HG02943 (cell line): ENCODE data around the gene LIMS4.
"Not testable (repeated sequence)": the region's sequence is repeated elsewhere in the genome, so short reads cannot be mapped to it uniquely, and the experiment has no call there.

Experiments used
- ATAC-seq: cut with Tn5 transposase; IDR thresholded peaks from one replicate; pipeline ENCODE4 v1.9.1; 2021; ENCODE audit warnings: mild to moderate bottlenecking, low read depth, moderate library complexity; ENCODE audit not compliant: unreplicated experiment

LIMS4 gene

GRCh38 chr2:110455080-110455670 is 17.4 kb downstream of the LIMS4 start:
- ATAC-seq, result not testable (repeated sequence)

- ATAC-seq, result not testable (repeated sequence)
Measured at GRCh38 chr2:110450951-110451350, 21.7 kb downstream of the LIMS4 start.

- ATAC-seq, result not testable (repeated sequence)
Measured at GRCh38 chr2:110449127-110449947, 23.3 kb downstream of the LIMS4 start.

DNA sequence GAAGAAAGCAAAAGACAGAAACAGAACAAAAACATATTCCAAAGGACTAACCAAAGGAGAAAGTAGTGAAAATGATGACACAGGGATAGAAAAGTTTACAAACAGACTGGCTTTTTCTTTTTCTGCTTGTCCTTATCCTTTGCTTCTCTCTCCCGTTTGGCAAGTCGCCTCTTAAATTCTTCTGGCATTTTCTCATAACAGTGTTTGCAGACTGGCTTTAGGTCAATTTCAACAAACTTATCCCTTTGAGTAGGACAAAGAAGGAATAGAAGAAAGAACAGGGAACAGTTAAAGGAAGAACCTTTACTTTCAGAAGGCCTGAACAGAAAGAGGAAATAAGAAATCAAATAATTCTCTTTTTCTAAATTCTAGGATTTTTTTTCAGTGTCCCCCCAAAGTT is 26.0 kb downstream of the LIMS4 start:
- ATAC-seq, result not testable (repeated sequence)

GRCh38 chr2:110443305-110444005 is 29.2 kb downstream of the LIMS4 start:
- ATAC-seq, result not testable (repeated sequence)

DNA sequence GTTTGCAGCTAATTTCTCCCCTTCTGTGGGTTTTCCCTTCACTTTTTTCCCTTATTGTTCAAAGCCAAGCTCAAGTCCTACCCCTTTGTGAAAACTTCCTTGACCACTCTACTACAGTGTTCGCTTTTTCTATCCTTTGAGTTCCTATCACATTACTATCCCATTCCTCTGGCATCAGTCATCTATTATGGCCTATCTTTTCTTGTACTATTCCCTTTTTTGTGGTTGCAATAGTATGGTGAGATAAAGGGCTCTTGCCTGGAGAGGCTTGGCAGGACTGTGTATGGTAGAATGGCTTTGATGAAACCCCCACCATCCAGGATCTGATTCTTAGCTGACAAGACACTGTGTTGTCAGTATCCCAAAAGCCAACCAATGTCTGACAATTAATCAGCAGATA is 30.7 kb downstream of the LIMS4 start:
- not testable (repeated sequence) for ATAC-seq

DNA sequence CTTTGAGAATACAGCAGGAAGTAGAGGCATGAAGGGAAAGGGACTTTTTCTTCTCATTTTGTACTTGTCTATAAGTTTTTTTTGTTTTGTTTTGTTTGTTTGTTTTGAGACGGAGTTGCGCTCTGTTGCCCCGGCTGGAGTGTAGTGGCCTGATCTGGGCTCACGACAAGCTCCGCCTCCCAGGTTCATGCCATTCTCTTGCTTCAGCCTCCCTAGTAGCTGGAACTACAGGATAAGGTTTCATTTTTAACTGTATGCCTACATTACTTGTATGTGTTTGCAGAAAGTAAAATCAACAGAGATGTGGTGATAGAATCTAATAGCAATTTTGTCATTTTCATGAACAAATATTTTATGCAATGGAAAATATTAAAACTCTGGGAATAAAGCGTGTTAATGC is 38.1 kb downstream of the LIMS4 start:
- ATAC-seq, result not testable (repeated sequence)

DNA sequence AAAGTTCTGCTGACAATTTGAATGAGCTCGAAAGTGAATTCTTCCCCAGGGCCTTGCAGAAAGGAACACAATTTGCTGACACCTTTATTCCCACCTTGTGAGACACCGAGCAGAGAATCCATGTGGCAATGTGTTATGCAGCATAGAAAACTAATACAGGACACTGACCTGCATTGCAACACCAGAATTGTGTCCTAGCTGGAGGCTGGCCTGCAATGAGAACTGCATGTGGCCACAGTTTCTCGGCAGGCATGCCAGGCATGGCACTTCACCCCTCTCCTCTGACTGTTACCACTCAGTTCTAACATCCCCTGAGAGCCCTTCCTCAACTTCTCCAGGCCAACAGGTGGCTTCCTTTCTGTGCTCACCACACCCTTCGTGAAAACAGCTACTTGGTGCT is 46.9 kb downstream of the LIMS4 start:
- ATAC-seq, result not testable (repeated sequence)

GRCh38 chr2:110424421-110424820 is 48.2 kb downstream of the LIMS4 start:
- ATAC-seq, result not testable (repeated sequence)

GRCh38 chr2:110423574-110423962 is 49.0 kb downstream of the LIMS4 start:
- not testable (repeated sequence) for ATAC-seq

- not testable (repeated sequence) for ATAC-seq
Measured at GRCh38 chr2:110422852-110423573, 49.6 kb downstream of the LIMS4 start.

DNA sequence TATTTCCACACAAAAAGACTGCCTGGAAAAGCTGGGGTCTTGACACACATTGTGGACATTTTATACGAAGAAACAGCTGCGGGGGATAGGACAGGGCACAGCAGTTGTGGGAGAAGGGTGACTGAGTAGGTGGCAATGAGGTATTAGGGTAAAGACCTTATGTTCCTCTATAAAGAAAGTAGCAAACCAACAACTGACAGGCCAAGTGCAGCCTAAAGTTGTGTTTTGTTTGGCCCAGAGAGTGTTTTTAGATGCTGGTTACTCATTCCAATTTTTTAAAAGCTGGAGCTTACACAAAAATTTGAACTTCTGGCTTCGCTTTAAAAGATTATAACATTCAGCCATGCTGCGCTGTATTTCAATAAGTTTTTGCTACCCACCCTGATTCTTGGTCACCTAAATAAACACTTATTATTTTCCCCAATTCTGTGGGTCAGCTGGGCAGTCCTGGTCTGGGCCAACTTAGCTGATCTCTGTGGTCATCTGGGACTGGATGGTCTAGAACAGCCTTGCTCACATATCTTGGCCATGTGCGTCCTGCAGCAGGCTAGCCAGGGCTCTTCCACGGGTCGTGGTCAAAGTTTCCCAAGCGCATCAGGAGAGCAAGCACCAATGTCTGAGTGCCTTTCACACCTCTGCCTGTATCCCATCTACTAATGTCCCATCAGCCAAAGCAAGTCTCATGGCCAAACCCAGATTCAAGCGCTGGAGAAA is 51.8 kb downstream of the LIMS4 start:
- ATAC-seq, result not testable (repeated sequence)

DNA sequence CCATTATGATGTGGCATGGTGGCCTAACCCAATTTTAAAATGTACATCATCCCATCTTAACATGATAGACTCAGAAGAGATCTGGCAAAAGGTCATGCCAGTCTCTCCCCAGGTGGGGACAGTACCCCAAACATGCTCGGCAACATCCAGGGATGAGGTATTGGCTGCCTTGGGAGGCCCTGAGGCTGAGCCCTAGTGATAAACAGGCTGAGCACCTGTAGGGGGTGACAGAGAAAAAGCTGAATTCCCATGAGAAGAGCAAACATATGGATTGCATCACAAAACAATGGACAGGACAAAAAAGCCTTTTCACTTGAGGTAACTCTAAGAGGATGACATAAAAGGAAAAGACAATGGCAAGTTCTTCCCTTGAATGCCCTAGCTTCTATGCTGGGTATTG is 65.5 kb downstream of the LIMS4 start:
- ATAC-seq, result not testable (repeated sequence)

GRCh38 chr2:110404988-110405387 is 67.6 kb downstream of the LIMS4 start:
- ATAC-seq, result not testable (repeated sequence)

DNA sequence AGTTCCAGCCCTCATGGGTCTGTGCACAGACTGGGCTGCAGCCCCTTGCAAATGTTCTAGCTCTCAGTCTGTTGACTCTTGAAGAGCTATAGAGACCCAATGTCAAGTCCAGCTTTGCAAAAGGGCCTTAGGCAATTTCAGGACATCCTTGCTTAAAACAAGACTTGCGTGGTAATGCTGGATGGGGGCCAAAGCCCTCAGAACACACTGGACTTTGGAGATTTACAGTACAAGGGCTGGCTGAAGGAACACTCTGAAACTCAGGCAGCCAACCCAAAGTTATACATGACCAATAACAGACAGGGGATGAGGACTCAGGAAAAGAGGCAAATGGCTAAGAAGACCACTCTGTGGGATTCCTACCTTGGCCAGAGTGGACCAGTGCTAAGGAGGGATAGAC is 68.4 kb downstream of the LIMS4 start:
- ATAC-seq, result not testable (repeated sequence)

DNA sequence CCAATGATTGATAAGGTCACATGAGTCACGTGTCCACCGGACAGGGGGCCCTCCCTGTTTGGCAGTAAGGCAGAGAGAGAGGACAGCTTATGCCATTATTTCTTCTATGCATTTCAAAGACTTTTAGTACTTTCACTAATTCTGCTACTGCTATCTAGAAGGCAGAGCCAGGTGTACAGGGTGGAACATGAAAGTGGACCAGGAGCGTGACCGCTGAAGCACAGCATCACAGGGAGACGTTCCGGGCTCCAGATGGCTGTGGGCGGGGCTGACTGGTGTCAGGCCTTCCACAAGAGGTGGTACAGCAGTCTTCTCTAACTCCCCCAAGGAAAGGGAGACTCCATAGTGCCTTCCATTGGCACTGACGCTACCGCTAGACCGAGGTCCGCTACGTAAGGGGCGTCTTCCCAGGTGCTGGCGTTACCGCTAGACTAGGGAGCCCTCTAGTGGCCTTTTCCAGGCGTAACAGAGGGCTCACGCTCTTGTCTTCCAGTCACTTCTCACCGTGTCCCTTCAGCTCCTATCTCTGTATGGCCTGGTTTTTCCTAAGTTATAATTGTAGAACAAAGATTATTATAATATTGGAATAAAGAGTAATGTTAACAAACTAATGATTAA is 71.5 kb downstream of the LIMS4 start:
- not testable (repeated sequence) for ATAC-seq

DNA sequence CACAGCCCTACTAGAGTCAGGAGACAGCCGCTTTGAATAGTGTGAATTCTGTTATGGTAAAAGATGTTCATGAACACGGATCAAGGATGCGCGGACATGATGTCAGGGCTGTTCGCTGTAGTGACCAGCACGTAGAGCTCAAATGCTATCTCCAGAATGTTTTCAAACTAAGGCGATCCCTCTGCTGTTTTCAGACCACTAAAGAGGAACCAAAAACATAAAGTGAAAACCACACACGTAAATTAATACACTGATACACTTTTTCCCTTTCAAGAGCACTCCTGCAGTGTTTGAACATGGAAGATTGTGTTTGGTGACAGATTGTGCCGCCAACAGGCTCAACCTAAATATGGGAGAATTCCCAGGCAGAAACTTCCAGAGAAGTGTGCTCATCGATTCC is 73.2 kb downstream of the LIMS4 start:
- ATAC-seq, result not testable (repeated sequence)

GRCh38 chr2:110395990-110396389 is 76.6 kb downstream of the LIMS4 start:
- ATAC-seq, result not testable (repeated sequence)
